Stimulated activated CD8-positive, alpha-beta memory T cell treated with anti-CD3 and anti-CD28 coated beads, Interleukin-7, amount 100 ng/mL, for 4 hours (primary cell): ENCODE data around the gene MAN1A2.
A peak's percentile ranks its signal among the peaks of the same experiment; 100 is the strongest.

Source experiments
- DNase-seq, 2 donors: peaks; one replicate each; pipeline ENCODE4 v3.0.0-alpha.2; 2020; ENCODE audit warnings: low read depth in 2 of 2

Gene MAN1A2

DNA sequence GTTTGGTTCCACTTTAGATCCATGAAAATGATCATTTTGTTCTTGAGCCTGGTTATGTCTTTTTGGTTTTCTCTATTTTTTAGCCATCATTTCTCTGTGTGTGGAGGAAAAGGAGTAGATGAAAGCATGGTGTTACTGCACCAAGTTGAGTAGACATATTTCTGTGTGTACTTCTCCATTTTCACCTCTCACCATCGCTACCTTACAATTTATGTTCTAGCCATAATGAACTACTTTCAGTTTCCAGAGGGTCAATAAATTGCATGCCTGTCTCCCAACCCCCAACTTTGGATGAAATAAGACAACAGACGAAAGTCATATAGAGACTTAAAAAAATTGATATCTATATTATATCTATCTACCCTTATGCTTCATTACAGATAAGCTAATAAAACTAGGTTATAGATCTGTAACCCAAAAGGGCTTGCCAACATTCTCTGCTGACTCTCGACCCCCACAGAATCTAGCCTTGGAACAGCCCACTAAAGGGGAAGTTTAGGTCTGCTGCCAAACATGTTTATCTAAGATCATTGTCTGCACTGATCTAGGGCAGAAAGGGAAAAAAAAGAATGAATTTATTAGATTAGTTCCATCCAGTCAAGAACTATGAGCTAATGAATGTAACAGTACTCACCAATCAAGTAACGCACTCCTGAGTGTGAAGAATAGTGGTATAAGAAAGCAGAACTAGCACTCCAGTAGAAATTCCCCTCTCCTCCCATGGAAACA is 7.5 kb upstream of the MAN1A2 start:
- no peak for DNase-seq

GRCh38 chr1:117362986-117363385 is 4.3 kb upstream of the MAN1A2 start:
- DNase-seq = no peak

DNA sequence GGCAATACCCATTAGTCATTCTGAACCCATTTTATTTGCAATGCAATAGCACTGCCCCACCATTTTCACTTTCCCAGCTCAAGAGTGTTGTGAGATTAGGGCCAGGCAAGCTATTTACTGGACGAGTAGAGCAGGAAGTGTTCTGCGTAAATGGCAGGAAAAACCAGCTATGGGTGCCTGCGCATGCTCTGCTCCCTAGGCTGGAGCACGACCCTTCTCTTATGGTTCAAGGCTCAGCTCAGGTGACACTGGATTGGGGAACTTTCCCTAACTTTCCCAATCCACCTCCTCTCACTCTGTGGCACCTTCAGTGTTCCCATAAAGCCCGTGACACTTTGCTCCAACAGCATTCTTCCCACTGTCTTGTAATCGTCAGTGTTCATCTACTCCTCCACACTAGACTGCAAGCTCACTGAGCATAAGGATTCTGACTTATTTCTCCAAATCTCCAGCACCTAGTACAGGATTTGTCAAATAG is 3.6 kb upstream of the MAN1A2 start:
- DNase-seq = no peak

DNA sequence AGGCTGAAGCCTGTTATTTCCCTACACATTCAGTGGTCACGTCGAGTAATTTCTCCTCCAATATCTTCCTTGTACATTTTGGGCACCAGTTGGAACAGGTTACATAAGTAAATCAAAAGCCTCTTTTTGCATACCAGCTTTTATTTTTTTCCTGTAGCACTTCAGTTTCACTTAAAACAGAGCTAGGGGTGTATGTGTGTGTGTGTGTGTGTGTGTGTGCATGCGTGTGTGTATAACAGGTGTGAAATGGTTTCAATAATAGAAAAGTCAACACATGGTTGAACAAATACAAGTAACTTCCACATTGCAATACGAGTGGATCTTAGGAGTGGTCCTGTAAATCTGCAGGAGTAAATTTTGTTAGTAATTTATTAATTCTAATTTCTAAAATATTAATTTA is 3.0 kb upstream of the MAN1A2 start:
- no peak for DNase-seq

- no peak for DNase-seq
Measured at GRCh38 chr1:117365350-117366176, 1.7 kb upstream of the MAN1A2 start.

- peak; percentile 43 to 80 for DNase-seq
Measured at GRCh38 chr1:117366177-117367045, 838 bp upstream of the MAN1A2 start.

DNA sequence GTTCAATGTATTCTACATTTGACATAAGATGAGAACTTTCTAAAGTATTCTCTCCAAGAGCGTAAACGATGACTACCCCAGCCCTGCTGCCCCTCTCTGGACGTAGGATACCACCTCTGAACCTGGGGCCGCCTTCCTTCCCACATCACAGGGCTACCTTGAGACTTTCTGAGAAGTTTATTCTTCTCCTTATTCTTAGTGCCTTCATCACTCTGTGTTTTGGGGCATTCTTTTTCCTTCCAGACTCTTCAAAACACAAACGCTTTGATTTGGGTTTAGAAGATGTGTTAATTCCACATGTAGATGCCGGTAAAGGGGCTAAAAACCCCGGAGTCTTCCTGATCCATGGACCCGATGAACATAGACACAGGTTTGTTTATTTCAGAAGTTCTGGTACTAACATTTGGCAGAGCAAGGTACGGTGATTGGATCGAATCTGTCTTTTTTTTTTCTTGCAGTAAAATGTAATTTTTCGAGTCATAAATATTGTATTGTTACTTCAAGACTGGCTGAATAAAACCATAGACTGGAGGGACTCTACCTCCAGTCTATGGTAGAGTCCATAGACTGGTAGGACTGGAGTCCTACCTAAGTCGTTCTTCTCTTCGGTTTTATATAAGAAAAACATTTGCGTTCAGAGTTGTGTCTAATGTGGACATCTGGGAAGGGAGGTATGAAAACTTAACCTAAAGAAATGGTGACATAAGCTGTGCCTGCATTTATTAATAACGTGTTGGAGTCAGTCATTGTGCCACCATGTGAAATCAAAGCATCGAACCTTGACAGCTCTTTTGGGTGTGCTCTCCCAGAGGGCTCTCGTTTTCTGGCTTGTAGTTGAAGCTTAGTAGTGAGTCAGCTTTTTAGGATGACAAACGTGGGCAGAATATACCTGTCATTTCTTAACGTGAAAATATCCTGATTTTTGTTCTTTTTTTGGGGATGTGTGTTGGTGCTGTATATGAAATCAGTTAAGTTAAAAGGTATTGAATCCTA is 1.2 kb downstream of the MAN1A2 start:
- DNase-seq = no peak

DNA sequence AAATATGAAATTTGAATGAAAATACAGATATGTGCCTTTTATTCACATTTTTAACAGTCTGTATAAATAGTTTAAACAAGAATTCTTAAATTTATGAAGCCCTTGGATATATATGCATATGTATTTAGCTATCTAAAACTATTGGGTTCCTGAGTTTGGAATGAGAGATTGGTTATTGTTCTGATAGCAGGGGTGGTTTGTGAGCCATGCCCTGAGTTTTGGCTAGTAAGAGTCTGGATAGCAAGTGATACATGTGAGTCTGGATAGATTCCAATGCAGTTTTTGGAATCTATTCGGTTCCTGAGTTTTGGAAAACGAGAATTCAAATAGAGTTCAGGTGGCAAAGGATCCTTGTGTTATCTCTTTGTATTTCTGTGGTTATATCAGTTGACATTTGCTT is 2.8 kb downstream of the MAN1A2 start:
- DNase-seq = no peak

GRCh38 chr1:117370509-117370908 is 3.3 kb downstream of the MAN1A2 start:
- no peak for DNase-seq

GRCh38 chr1:117371441-117372151 is 4.3 kb downstream of the MAN1A2 start:
- DNase-seq = no peak

DNA sequence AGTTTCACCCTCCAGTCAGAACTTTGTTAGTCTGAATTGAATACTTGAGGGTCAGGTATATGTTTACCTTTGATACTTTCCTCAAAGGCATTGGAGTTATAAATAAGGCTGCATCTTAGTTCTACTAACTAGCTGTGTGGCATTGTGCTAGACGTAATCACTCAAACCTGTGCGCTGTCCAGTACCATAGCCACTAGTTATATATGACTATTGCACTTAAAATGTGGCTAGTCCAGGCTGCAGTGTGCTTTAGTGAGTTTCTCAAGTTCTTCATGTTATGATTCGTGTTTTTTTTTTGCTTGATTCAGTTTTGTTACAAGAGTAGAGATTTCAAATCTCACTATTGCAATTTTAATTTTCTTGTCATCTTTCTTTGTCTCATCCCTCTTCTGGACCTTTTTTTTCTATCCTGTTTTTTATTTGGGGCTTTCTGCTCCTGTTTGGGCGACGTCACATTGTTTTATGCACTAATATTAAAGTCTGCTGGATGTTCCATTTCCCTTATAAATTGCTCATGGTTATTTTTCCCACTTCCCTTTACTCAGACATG is 5.7 kb downstream of the MAN1A2 start:
- no peak for DNase-seq

- no peak for DNase-seq
Measured at GRCh38 chr1:117373932-117374331, 6.7 kb downstream of the MAN1A2 start.

- no peak for DNase-seq
Measured at GRCh38 chr1:117375327-117375726, 8.1 kb downstream of the MAN1A2 start.

- no peak for DNase-seq
Measured at GRCh38 chr1:117387060-117387633, 19.9 kb downstream of the MAN1A2 start.

- no peak for DNase-seq
Measured at GRCh38 chr1:117388328-117388727, 21.1 kb downstream of the MAN1A2 start.

- no peak for DNase-seq
Measured at GRCh38 chr1:117389284-117389683, 22.0 kb downstream of the MAN1A2 start.

- DNase-seq = no peak
Measured at GRCh38 chr1:117389779-117390178, 22.5 kb downstream of the MAN1A2 start.

- DNase-seq = no peak
Measured at GRCh38 chr1:117392771-117393170, 25.5 kb downstream of the MAN1A2 start.

DNA sequence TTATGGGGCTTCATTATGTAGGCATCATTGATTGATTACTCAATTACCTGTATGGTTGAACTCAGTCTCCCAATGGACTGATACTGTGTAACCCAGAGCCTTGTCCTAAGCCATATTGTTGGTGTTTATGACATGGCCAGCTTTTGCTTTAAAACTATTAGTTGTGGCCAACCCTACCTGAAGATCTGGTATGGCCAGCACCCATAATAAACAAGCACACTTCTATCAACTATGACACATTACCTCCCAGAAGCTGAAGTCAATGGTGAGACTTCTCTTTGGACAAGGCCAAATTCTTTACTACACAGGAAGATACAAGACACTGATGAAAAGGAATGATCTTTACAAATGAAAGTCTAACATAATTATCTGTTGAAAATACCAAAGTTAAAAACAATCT is 28.8 kb downstream of the MAN1A2 start:
- no peak for DNase-seq

GRCh38 chr1:117396636-117397035 is 29.4 kb downstream of the MAN1A2 start:
- no peak for DNase-seq
